HepG2 (cell line): ENCODE data around the gene ZNF669. TPM values are rescaled to one million over a fixed set of nuclear protein-coding genes. Genes with fewer than 3 reads are reported as not detected.
A peak's percentile ranks its signal among the peaks of the same experiment; 100 is the strongest.

Source experiments
- AHR ChIP-seq: IDR thresholded peaks from 2 replicates; pipeline ENCODE4 v1.6.1; 2018; ENCODE audit warnings: missing genetic modification reagents, missing compliant biosample characterization
- BATF2 ChIP-seq: sonication (generic); formaldehyde crosslinking; IDR thresholded peaks from 2 replicates; pipeline ENCODE4 v1.8.0; 2022; ENCODE audit warnings: mild to moderate bottlenecking, missing genetic modification reagents, moderate library complexity
- CREB1 ChIP-seq, 2 experiments: fragments of 450-650 bp in 1 of 2; IDR thresholded peaks; 2 replicates each; pipeline ENCODE4 v1.6.1; 2016 to 2017; ENCODE audit warnings: control low read depth in 1 of 2, mild to moderate bottlenecking in 1 of 2, missing compliant biosample characterization in 1 of 2, missing genetic modification characterization in 1 of 2
- CTCF ChIP-seq: sonication (generic); formaldehyde crosslinking; IDR thresholded peaks from 2 replicates; pipeline ENCODE4 v1.5.0; 2020; ENCODE audit warnings: mild to moderate bottlenecking, missing genetic modification reagents, moderate library complexity
- DNMT1 ChIP-seq: sonication (generic); formaldehyde crosslinking; IDR thresholded peaks from 2 replicates; pipeline ENCODE4 v1.5.1; 2020; ENCODE audit warnings: mild to moderate bottlenecking, missing genetic modification reagents
- MLXIP ChIP-seq: sonication (generic); formaldehyde crosslinking; IDR thresholded peaks from 2 replicates; pipeline ENCODE4 v1.9.0; 2021; ENCODE audit warnings: missing genetic modification reagents, borderline replicate concordance
- SNAPC4 ChIP-seq: sonication (generic); formaldehyde crosslinking; IDR thresholded peaks from 2 replicates; pipeline ENCODE4 v1.4.0; 2020; ENCODE audit warnings: mild to moderate bottlenecking, missing genetic modification reagents
- SRY ChIP-seq: sonication (generic); formaldehyde crosslinking; IDR thresholded peaks from 2 replicates; pipeline ENCODE4 v1.8.0; 2022; ENCODE audit warnings: mild to moderate bottlenecking, missing genetic modification reagents
- THYN1 ChIP-seq: sonication (generic); formaldehyde crosslinking; IDR thresholded peaks from 2 replicates; pipeline ENCODE4 v1.8.1; 2023; ENCODE audit warnings: low read depth, mild to moderate bottlenecking, moderate library complexity, missing genetic modification reagents, borderline replicate concordance
- ZBTB42 ChIP-seq: sonication (generic); formaldehyde crosslinking; IDR thresholded peaks from 2 replicates; pipeline ENCODE4 v1.5.0; 2020; ENCODE audit warnings: mild to moderate bottlenecking, missing genetic modification reagents
- ZNF292 ChIP-seq: sonication (generic); formaldehyde crosslinking; IDR thresholded peaks from 2 replicates; pipeline ENCODE4 v1.8.1; 2022; ENCODE audit warnings: mild to moderate bottlenecking, low read depth, missing genetic modification reagents, borderline replicate concordance
- ZNF317 ChIP-seq: sonication (generic); formaldehyde crosslinking; IDR thresholded peaks from 2 replicates; pipeline ENCODE4 v1.5.0; 2020; ENCODE audit warnings: mild to moderate bottlenecking, missing genetic modification reagents
- ZNF326 ChIP-seq: sonication (generic); formaldehyde crosslinking; IDR thresholded peaks from 2 replicates; pipeline ENCODE4 v1.4.0; 2020; ENCODE audit warnings: missing genetic modification reagents, borderline replicate concordance
- ZNF382 ChIP-seq: sonication (generic); formaldehyde crosslinking; IDR thresholded peaks from 2 replicates; pipeline ENCODE4 v1.5.0; 2020; ENCODE audit warnings: missing genetic modification reagents, mild to moderate bottlenecking, borderline replicate concordance
- ZNF446 ChIP-seq: sonication (generic); formaldehyde crosslinking; IDR thresholded peaks from 2 replicates; pipeline ENCODE4 v1.5.0; 2020; ENCODE audit warnings: mild to moderate bottlenecking, missing genetic modification reagents
- ZNF468 ChIP-seq: sonication (generic); formaldehyde crosslinking; IDR thresholded peaks from 2 replicates; pipeline ENCODE4 v1.8.0; 2022; ENCODE audit warnings: mild to moderate bottlenecking, moderate library complexity, missing genetic modification reagents
- ZNF510 ChIP-seq: sonication (generic); formaldehyde crosslinking; IDR thresholded peaks from 2 replicates; pipeline ENCODE4 v1.4.0; 2020; ENCODE audit warnings: low read depth, mild to moderate bottlenecking, missing genetic modification reagents
- polyA plus RNA-seq, 8 experiments: library from polyadenylated mRNA; depleted of rRNA in 3 of 8; stranded (reverse) in 7 of 8; unstranded in 1 of 8; fragments of >200 nt; fragmentation: Illumina TruSeq in 4 of 8; extraction: Trizol in 4 of 8; gene quantifications; 2 replicates each; pipeline versions ENCODE4 v1.2.1 to v1.2.3, GENCODE V29; 2011 to 2016; ENCODE audit warnings: low read depth in 4 of 8, missing spikeins in 1 of 8, mixed read lengths in 1 of 8; ENCODE audit not compliant: insufficient read depth in 1 of 8
- total RNA-seq, 5 experiments: library from RNA; depleted of rRNA; stranded (reverse); fragments of >200 nt; fragmentation: Illumina TruSeq; extraction: Trizol; gene quantifications; 2 replicates each; pipeline ENCODE4 v1.2.3, GENCODE V29; 2016; ENCODE audit warnings: low read depth in 1 of 5

The ZNF669 gene
- total and polyA plus RNA-seq, 2 of the 13 experiments (the other 11 are each of a cell fraction or from before 2014, with no cell fraction given), result 3.1 to 14.6 TPM

GRCh38 chr1:247079141-247079874, 24.8 kb downstream of the ZNF669 start (continued):
- TF ChIP-seq SNAPC4, result no peak
- TF ChIP-seq MLXIP (CRISPR knock-in tag), result peak; percentile 52; the same call in 1 of the 2 replicates
- TF ChIP-seq AHR, result no peak
- peak; percentile 89 for TF ChIP-seq CREB1 (IDR thresholded peaks at IDR 0.05)
- TF ChIP-seq CREB1 (CRISPR knock-in tag; IDR thresholded peaks at IDR 0.05), result peak; percentile 84
- no peak for TF ChIP-seq ZNF446 (CRISPR knock-in tag)
- no peak for TF ChIP-seq SRY (CRISPR knock-in tag)
- TF ChIP-seq ZNF292 (CRISPR knock-in tag), result no peak
- TF ChIP-seq ZNF510 (CRISPR knock-in tag), result no peak
- TF ChIP-seq ZNF382, result no peak
- TF ChIP-seq CTCF, result no peak
- TF ChIP-seq DNMT1 (CRISPR knock-in tag), result no peak
- TF ChIP-seq BATF2, result no peak
- no peak for TF ChIP-seq ZNF468
- TF ChIP-seq ZNF326 (CRISPR knock-in tag), result no peak
- 0 out of 2 replicates have a peak, but pooled peaks have one; percentile 22 for TF ChIP-seq ZNF317
- TF ChIP-seq THYN1 (CRISPR knock-in tag), result 0 out of 2 replicates have a peak, but pooled peaks have one; percentile 44
- no peak for TF ChIP-seq ZBTB42 (CRISPR knock-in tag)
